Activated CD4-positive, CD25-positive, alpha-beta regulatory T cell (primary cell): Measurements from ENCODE around the gene GAS6.
"Not testable (repeated sequence)": the region's sequence is repeated elsewhere in the genome, so short reads cannot be mapped to it uniquely, and the experiment has no call there.

ENCODE experiments used
- DNase-seq, 4 experiments: peaks; one replicate each; lab custom pipeline; 2025; lab: John Stamatoyannopoulos, UW

The GAS6 gene

GRCh38 chr13:113789931-113790330 is 73.9 kb downstream of the GAS6 start:
- DNase-seq: not testable (repeated sequence)

GRCh38 chr13:113789167-113789566 is 74.7 kb downstream of the GAS6 start:
- DNase-seq: no peak

DNA sequence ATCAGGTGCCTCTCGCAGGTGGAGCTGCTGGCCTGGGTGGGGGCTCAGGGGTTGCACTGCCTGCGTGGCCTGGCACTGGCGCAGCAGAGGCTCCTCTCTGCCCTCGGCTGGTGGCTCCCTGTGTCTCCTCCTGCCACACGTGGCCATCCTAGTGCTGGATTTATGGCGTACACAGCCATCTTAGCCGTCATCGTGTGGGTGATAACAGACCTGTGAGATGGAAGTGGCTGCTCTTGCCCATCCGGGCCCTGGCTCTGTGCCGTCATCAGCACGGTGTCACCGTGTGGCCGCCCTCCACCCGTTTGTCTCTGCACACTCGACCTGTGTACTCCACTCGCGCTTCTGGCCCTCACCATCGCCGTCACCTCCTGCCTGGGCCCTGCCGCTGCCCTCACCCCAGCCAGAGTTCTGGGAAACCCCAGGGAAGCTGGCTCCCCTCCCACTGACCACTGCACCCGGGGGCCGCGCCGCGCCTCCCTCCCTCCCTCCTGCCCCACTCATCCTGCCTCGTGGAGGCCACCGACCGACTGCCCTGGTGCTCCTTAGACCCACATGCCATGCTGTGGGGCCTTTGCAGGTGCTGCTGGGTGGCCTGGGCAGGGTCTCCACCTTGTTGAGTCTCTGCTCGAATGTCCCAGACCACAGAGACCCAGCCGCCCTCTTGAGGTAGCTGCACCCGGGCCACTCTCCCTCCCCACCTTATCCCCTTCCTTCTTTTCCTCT is 75.3 kb downstream of the GAS6 start:
- DNase-seq: no peak

- no peak for DNase-seq
Observed at GRCh38 chr13:113787694-113788093, 76.2 kb downstream of the GAS6 start.

DNA sequence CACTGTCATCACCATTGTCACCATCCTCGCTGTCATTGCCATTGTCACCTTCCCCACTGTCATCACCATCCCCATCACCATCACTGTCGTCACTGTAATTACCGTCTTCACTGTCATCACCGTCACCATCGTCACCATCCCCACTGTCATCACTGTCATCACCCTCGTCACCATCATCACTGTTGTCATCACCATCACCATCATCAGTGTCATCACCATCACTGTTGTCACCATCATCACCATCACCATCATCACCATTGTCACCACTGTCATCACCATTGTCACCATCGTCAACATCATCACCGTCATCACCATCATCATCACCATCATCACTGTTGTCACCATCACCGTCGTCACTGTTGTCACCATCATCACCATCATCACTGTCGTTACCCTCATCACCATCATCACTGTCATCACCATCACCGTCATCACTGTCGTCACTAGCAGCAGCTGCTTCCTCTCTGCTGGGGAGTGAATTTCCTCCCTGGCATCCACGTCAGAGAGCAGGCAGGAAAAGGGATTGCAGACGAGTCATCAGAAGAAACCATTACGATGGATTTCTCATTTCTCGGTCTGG is 77.5 kb downstream of the GAS6 start:
- DNase-seq: no peak

GRCh38 chr13:113785051-113786010 is 78.5 kb downstream of the GAS6 start:
- DNase-seq: no peak

DNA sequence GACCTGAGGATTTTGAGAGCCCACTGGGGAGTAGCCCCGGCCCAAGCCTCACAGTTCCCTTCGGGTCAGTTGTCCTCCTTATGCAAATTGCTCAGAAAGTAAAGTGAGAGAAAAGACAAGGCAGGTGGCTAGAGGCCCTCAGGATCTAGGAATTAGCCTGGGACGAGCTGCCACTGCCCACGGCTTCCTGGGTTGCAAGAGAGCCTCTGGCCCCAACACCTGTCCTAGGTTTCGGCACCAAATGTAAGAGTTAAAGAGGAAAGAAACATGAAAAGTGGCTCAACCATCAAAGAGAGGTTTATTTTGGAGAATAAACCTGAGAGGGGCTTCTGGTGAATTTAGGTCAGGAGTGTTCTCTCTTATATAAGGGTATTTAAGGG is 79.2 kb downstream of the GAS6 start:
- DNase-seq: no peak

DNA sequence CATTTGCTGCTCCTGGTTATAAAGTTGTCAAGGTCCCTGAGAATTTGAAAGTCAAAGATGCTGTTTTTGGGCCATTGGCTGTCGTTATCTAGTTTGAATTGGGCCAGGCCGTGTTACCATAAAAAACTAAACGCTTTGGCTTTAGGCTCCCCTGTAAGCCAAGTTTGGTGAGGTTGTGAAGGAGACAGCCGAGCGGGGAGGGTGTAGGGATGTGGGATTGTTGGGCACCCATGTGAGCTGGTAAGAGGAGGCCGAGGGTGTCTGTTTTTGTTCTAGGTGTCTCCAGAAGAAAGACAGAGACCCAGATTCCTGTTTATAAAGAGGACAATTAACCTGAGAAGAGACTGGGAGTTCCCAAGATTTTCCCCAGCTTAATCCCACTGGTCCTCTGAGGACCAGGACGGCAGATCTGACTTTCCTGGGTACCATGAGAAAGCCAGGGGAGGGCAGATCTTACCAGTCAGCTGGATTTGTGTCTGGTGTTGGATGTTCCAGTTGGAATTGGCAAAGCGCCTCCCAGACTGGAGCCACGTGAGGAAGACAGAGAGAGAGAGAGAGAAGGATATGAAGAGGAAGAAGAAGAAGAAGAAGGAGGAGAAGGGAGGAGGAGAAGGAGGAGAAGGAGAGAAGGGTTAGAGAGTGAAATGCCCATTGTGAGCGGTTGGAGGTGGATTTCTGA is 79.8 kb downstream of the GAS6 start:
- DNase-seq: no peak

- no peak for DNase-seq
Observed at GRCh38 chr13:113783200-113783881, 80.5 kb downstream of the GAS6 start.

DNA sequence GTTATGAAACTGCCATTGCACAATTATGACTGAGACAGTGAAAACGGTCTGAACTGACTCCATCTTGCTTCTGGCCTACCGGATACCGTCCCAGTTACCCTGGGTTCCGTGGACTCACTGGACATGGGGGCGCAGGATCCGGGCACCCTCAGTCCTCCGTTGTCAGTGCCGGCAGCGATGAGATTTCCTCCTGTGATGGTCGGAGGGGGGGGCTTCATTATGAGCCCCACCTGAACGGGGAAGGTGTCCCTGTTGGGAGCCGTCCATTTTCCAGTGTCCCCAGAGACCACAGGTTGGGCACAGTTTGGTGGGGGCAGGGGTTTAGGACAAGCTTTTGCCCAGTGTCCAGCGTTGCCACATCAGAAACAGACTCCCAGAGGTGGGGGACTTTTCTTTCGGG is 81.4 kb downstream of the GAS6 start:
- no peak for DNase-seq

- DNase-seq: no peak
Observed at GRCh38 chr13:113781571-113781970, 82.3 kb downstream of the GAS6 start.

DNA sequence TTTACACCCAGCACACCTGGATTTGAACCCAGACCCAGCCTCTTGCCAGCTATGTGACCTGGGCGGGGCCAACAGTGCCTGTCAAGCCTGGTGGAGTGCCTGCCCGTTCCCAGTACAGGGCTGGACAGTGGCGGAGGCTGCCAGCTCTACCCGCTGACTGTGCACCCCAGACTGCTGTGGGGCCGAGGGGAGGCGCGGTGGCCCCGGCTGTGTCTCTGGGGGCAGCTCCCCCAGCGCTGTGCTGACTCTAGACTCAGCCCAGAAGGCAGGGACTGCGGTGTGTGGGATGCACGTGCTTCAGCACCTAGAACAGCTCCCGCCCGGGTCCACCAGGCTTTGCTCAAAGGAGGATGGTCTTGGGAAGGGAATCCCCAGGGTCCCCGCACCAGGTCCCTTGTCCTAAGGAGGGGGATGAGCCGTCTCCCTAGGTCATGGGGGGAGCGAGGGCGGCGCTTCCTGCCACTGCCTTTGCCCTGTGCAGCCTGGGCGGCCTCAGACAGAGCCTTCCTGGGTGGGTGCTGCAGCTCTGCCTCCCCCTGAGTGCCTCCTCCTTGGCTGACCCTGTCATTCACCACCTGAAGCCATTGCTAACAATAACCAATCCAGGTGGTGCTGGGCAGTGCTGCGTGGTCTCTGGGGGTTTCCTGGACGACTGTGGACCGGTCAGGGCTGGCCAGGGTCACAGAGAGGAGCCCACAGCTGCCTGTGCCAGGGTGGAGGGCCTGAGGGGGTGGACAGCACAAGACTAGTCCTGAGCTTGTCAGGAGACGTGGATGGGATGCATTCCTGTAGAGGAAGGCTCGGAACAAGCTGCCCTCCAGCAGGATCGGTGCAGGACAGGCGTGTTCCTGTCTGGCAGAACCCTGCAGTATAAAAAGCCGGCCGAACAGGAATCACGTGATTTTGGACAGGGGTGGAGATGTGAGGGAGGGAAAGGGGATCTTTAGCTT is 86.3 kb downstream of the GAS6 start:
- DNase-seq: no peak

- no peak for DNase-seq
Observed at GRCh38 chr13:113776231-113777125, 87.4 kb downstream of the GAS6 start.

DNA sequence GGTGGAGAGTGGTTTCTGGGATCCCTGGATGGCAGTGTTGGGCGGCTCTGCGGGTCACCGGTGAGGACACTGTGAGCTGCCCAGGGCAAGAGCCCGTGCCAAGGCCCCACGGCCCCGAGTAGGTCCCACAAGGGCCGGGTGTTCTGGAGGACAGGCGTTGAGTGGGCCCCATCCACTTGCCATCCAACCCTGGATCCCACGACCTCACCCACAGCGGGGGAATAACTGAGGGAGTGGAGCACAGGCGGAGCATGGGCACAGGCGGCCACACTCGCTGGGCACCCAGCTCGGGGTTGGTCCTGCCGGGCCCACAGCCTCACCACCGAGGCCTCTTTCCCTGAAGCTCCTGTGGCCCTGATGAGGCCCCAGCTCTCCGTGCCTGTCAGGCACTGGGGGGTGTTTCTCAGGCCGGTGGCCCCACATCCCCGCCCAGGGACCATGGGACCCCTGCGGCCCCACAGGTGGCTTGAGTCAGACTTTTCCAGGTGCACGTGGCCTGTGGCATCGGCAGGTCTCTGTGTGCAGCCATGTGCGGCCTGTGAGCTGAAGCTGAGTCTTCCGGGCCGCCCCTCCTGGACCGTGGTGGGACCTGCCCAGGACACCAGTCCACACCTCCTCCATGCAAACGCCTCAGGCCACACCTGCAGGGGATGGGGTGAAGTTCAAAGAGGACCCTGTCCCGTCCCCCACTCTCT is 88.3 kb downstream of the GAS6 start:
- DNase-seq: no peak

- no peak for DNase-seq
Observed at GRCh38 chr13:113774177-113775107, 89.4 kb downstream of the GAS6 start.

GRCh38 chr13:113771709-113772331 is 92.1 kb downstream of the GAS6 start:
- DNase-seq: no peak

DNA sequence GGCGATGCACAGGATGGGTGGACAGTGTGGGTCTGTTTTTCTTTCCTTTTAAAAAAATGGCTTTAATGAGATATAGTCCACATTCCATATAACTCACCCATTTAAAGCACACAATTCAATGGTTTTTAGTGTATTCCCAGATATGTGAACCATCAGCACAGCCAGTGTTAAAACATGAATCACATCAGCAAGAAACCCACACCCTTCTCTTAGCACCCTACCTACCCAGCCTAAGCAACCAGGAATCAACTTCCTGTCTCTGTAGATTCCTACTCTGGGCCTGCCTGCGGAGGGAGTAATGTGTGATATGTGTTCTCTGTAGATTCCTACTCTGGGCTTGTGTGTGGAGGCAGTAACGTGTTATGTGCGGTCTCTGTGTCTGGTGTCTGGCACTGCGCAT is 92.9 kb downstream of the GAS6 start:
- DNase-seq: no peak
